ENCODE measurements around the gene RAD23B. TPM values are rescaled to one million over a fixed set of nuclear protein-coding genes. Genes with fewer than 3 reads are reported as not detected.

RAD23B gene
- polyA plus RNA-seq, 1 experiment, result 229 TPM

GRCh38 chr9:107358986-107359385 is 75.9 kb downstream of the RAD23B start:
- no peak for DNase-seq (ENCODE audit: low read depth)
- TF ChIP-seq CTCF (IDR thresholded peaks at IDR 0.05; ENCODE audit: insufficient read depth, low read depth, low read length), result no peak
- H3K36me3 ChIP-seq (ENCODE audit: control insufficient read depth, insufficient read depth, low read length), result no peaks in the 10 kb centered on the region
- ChIA-PET POLR2A (no interaction called here), CTCF (interaction anchor here (0.6 to 2.1 kb wide), 2 partner anchors 18 to 37 kb away, joined by 3 to 9 read pairs; no protein-coding TSS in a partner anchor)
- H3K4me3 ChIP-seq (ENCODE audit: low read depth, low read length), result no peak overlapping the region
- peaks cover 1% of the 10 kb centered on the region; the same call in 1 of the 2 replicates for H3K27me3 ChIP-seq (ENCODE audit: control insufficient read depth, insufficient read depth, low read length)

- Histone ChIP-seq H3K4me3 (ENCODE audit: low read depth, low read length) (no peak overlapping the region), H3K27me3 (ENCODE audit: control insufficient read depth, insufficient read depth, low read length) (peaks cover 1% of the 10 kb centered on the region; the same call in 1 of the 2 replicates), H3K36me3 (ENCODE audit: control insufficient read depth, insufficient read depth, low read length) (no peaks in the 10 kb centered on the region)
- ChIA-PET POLR2A (no interaction called here), CTCF (no interaction called here)
- no peak for DNase-seq (ENCODE audit: low read depth)
- TF ChIP-seq CTCF (IDR thresholded peaks at IDR 0.05; ENCODE audit: insufficient read depth, low read depth, low read length), result no peak
Measured at GRCh38 chr9:107360098-107360497, 77.0 kb downstream of the RAD23B start.

- H3K27me3 ChIP-seq (ENCODE audit: control insufficient read depth, insufficient read depth, low read length), result peaks cover 1% of the 10 kb centered on the region; the same call in 1 of the 2 replicates
- ChIA-PET POLR2A (no interaction called here), CTCF (interaction anchor here (1.5 kb wide), 1 partner anchor 21 kb away, joined by 6 read pairs; no protein-coding TSS in a partner anchor)
- DNase-seq (ENCODE audit: low read depth), result no peak
- no peaks in the 10 kb centered on the region for H3K36me3 ChIP-seq (ENCODE audit: control insufficient read depth, insufficient read depth, low read length)
- no peak for TF ChIP-seq CTCF (IDR thresholded peaks at IDR 0.05; ENCODE audit: insufficient read depth, low read depth, low read length)
- no peak overlapping the region for H3K4me3 ChIP-seq (ENCODE audit: low read depth, low read length)
Measured at GRCh38 chr9:107361816-107362215, 78.7 kb downstream of the RAD23B start.

- Histone ChIP-seq H3K36me3 (ENCODE audit: control insufficient read depth, insufficient read depth, low read length) (no peaks in the 10 kb centered on the region), H3K27me3 (ENCODE audit: control insufficient read depth, insufficient read depth, low read length) (no peaks in the 10 kb centered on the region; the same call in 1 of the 2 replicates), H3K4me3 (ENCODE audit: low read depth, low read length) (no peak overlapping the region)
- DNase-seq (ENCODE audit: low read depth), result peak; percentile 11
- TF ChIP-seq CTCF (IDR thresholded peaks at IDR 0.05; ENCODE audit: insufficient read depth, low read depth, low read length), result no peak
- ChIA-PET POLR2A (no interaction called here), CTCF (interaction anchor here (1.4 kb wide), 1 partner anchor 22 kb away, joined by 5 read pairs; no protein-coding TSS in a partner anchor)
Measured at GRCh38 chr9:107363516-107364152, 80.6 kb downstream of the RAD23B start.

- CTCF ChIA-PET, result no interaction called here
- POLR2A ChIA-PET, result no interaction called here
- H3K4me3 ChIP-seq (ENCODE audit: low read depth, low read length), result no peak overlapping the region
- no peaks in the 10 kb centered on the region for H3K36me3 ChIP-seq (ENCODE audit: control insufficient read depth, insufficient read depth, low read length)
- DNase-seq (ENCODE audit: low read depth), result no peak
- no peaks in the 10 kb centered on the region; the same call in 1 of the 2 replicates for H3K27me3 ChIP-seq (ENCODE audit: control insufficient read depth, insufficient read depth, low read length)
- no peak for TF ChIP-seq CTCF (IDR thresholded peaks at IDR 0.05; ENCODE audit: insufficient read depth, low read depth, low read length)
Measured at GRCh38 chr9:107367727-107368502, 84.8 kb downstream of the RAD23B start.
